ENCODE data around the gene AGAP1. TPM values are rescaled to one million over a fixed set of nuclear protein-coding genes. Genes with fewer than 3 reads are reported as not detected.
A peak's percentile ranks its signal among the peaks of the same experiment; 100 is the strongest.

AGAP1 gene
- total RNA-seq, 1 donor from 2014 or later = 21.1 TPM

GRCh38 chr2:235634435-235635158, 140.8 kb downstream of the AGAP1 start:
- H3K4me1 ChIP-seq = peaks cover 16% of the 10 kb centered on the region
- no peaks in the 10 kb centered on the region for H3K27me3 ChIP-seq
- H3K27ac ChIP-seq = no peak overlapping the region
- no peaks in the 10 kb centered on the region for H3K36me3 ChIP-seq
- DNase-seq (ENCODE audit: extremely low spot score in 2 of 2) = no peak
- TF ChIP-seq POLR2AphosphoS5 (IDR thresholded peaks at IDR 0.05; ENCODE audit: insufficient read depth in 1 of 2, low read depth in 1 of 2) (no peak), POLR2A (IDR thresholded peaks at IDR 0.05) (no peak), CTCF (IDR thresholded peaks at IDR 0.05) (no peak)
- no peak overlapping the region for H3K4me3 ChIP-seq
- intact Hi-C loops (cut with DNase I) = no loop called here
- H3K9me3 ChIP-seq = no peaks in the 10 kb centered on the region

GRCh38 chr2:235636546-235636945, 142.7 kb downstream of the AGAP1 start:
- Histone ChIP-seq H3K9me3 (no peaks in the 10 kb centered on the region), H3K27me3 (no peaks in the 10 kb centered on the region), H3K36me3 (no peaks in the 10 kb centered on the region), H3K4me3 (no peak overlapping the region), H3K27ac (no peak overlapping the region), H3K4me1 (peaks cover 35% of the 10 kb centered on the region)
- no peak for DNase-seq (ENCODE audit: extremely low spot score in 2 of 2)
- intact Hi-C loops (cut with DNase I) = no loop called here
- TF ChIP-seq POLR2AphosphoS5 (IDR thresholded peaks at IDR 0.05; ENCODE audit: insufficient read depth in 1 of 2, low read depth in 1 of 2) = no peak
- TF ChIP-seq CTCF (IDR thresholded peaks at IDR 0.05) = no peak
- TF ChIP-seq POLR2A (IDR thresholded peaks at IDR 0.05) = no peak

- peaks cover 46% of the 10 kb centered on the region for H3K4me1 ChIP-seq
- H3K27ac ChIP-seq = no peak overlapping the region
Observed at GRCh38 chr2:235637896-235638295, 144.1 kb downstream of the AGAP1 start.

GRCh38 chr2:235638541-235639427, 144.9 kb downstream of the AGAP1 start:
- DNase-seq (ENCODE audit: extremely low spot score in 2 of 2) = no peak
- no peak overlapping the region for H3K4me3 ChIP-seq
- H3K27ac ChIP-seq = peak overlapping the region; percentile 83
- intact Hi-C loops (cut with DNase I) = no loop called here
- no peaks in the 10 kb centered on the region for H3K27me3 ChIP-seq
- H3K4me1 ChIP-seq = peaks cover 46% of the 10 kb centered on the region
- no peaks in the 10 kb centered on the region for H3K36me3 ChIP-seq
- no peaks in the 10 kb centered on the region for H3K9me3 ChIP-seq
- TF ChIP-seq CTCF (IDR thresholded peaks at IDR 0.05) (no peak), POLR2AphosphoS5 (IDR thresholded peaks at IDR 0.05; ENCODE audit: insufficient read depth in 1 of 2, low read depth in 1 of 2) (no peak), POLR2A (IDR thresholded peaks at IDR 0.05) (no peak)

More at GRCh38 chr2:235637896-235638295, 144.1 kb downstream of the AGAP1 start:
- intact Hi-C loops (cut with DNase I) = no loop called here
- Histone ChIP-seq H3K4me3 (no peak overlapping the region), H3K9me3 (no peaks in the 10 kb centered on the region), H3K36me3 (no peaks in the 10 kb centered on the region), H3K27me3 (no peaks in the 10 kb centered on the region)
- DNase-seq (ENCODE audit: extremely low spot score in 2 of 2) = no peak
- no peak for TF ChIP-seq POLR2A (IDR thresholded peaks at IDR 0.05)
- no peak for TF ChIP-seq CTCF (IDR thresholded peaks at IDR 0.05)
- TF ChIP-seq POLR2AphosphoS5 (IDR thresholded peaks at IDR 0.05; ENCODE audit: insufficient read depth in 1 of 2, low read depth in 1 of 2) = no peak

Measured in vagina (tissue), 2 donors.